IMR-90 (cell line): ENCODE data around the gene MT1H. TPM values are rescaled to one million over a fixed set of nuclear protein-coding genes. Genes with fewer than 3 reads are reported as not detected.

Experiments
- ATAC-seq: fragments of 200-7000 bp; cut with Tn5 transposase; 2 replicates; pipeline ENCODE4 v1.9.1; 2020; ENCODE audit warnings: low read depth, mild to moderate bottlenecking, moderate library complexity
- BruUV-seq: library from RNA; stranded (reverse); fragments of 400-500 nt; replicated peaks from 2 replicates; lab custom pipeline; 2021; lab: Mats Ljungman, UMichigan
- CTCF ChIA-PET: fragments of 300-600 bp; formaldehyde crosslinking; extraction: SDS; loops from one replicate; lab custom pipeline; 2021; ENCODE audit warnings: antibody characterized with exemption; lab: Yijun Ruan, JAX
- POLR2A ChIA-PET: fragments of 300-600 bp; sonication (Branson Sonifier 250); formaldehyde crosslinking; loops from one replicate; lab custom pipeline; 2022; ENCODE audit warnings: antibody characterized with exemption; ENCODE audit not compliant: unreplicated experiment; lab: Charles Lee
- DNase-seq: peaks from one replicate; pipeline ENCODE4 v3.0.0; 2013
- H2AFZ ChIP-seq: replicated peaks from 2 replicates; pipeline ENCODE3; 2013; ENCODE audit warnings: low read length, mild to moderate bottlenecking; ENCODE audit not compliant: poor library complexity
- H2AK5ac ChIP-seq: 2 replicates; pipeline ENCODE4 v1.6.1; 2013; ENCODE audit warnings: low read depth, low read length, inconsistent platforms
- H2AK9ac ChIP-seq: replicated peaks from 2 replicates; pipeline ENCODE3; 2013; ENCODE audit warnings: mild to moderate bottlenecking, low read depth, low read length, moderate library complexity; ENCODE audit not compliant: poor library complexity
- H2BK120ac ChIP-seq: 2 replicates; pipeline ENCODE4 v1.6.1; 2013; ENCODE audit warnings: low read depth, low read length, inconsistent platforms
- H2BK15ac ChIP-seq: 3 replicates; pipeline ENCODE4 v1.6.1; 2013; ENCODE audit warnings: low read depth, low read length, inconsistent platforms
- H2BK20ac ChIP-seq: 2 replicates; pipeline ENCODE4 v1.6.1; 2013; ENCODE audit warnings: low read depth, mild to moderate bottlenecking, inconsistent platforms, low read length, moderate library complexity
- H2BK5ac ChIP-seq: 2 replicates; pipeline ENCODE4 v1.6.1; 2013; ENCODE audit warnings: mild to moderate bottlenecking, low read depth, low read length, inconsistent platforms; ENCODE audit not compliant: poor library complexity, severe bottlenecking
- H3K14ac ChIP-seq: replicated peaks from 2 replicates; pipeline ENCODE4 v1.6.1; 2013; ENCODE audit warnings: low read depth, low read length, inconsistent platforms
- H3K18ac ChIP-seq: 2 replicates; pipeline ENCODE4 v1.6.1; 2013; ENCODE audit warnings: low read depth, low read length, control low read depth
- H3K23ac ChIP-seq: 2 replicates; pipeline ENCODE4 v1.6.1; 2013; ENCODE audit warnings: low read depth, low read length, inconsistent platforms
- H3K27ac ChIP-seq: 2 replicates; pipeline ENCODE4 v1.5.1; 2013; ENCODE audit warnings: mild to moderate bottlenecking, control low read depth, low read length; ENCODE audit not compliant: insufficient read depth
- H3K27me3 ChIP-seq: 2 replicates; pipeline ENCODE4 v1.6.1; 2013; ENCODE audit warnings: low read length; ENCODE audit not compliant: control insufficient read depth, insufficient read depth
- H3K36me3 ChIP-seq: 2 replicates; pipeline ENCODE4 v1.6.1; 2013; ENCODE audit warnings: low read length, mixed read lengths; ENCODE audit not compliant: control insufficient read depth, insufficient read depth
- H3K4ac ChIP-seq: 2 replicates; pipeline ENCODE4 v1.6.1; 2013; ENCODE audit warnings: low read depth, low read length, inconsistent platforms
- H3K4me1 ChIP-seq: 2 replicates; pipeline ENCODE4 v1.6.1; 2013; ENCODE audit warnings: low read length, mixed read lengths; ENCODE audit not compliant: control insufficient read depth, insufficient read depth
- H3K4me2 ChIP-seq: 2 replicates; pipeline ENCODE4 v1.6.1; 2013; ENCODE audit warnings: low read depth, mild to moderate bottlenecking, control low read depth, low read length, moderate library complexity
- H3K4me3 ChIP-seq: 2 replicates; pipeline ENCODE4 v1.5.1; 2013; ENCODE audit warnings: low read depth, mild to moderate bottlenecking, control low read depth, low read length, moderate library complexity; ENCODE audit not compliant: insufficient read depth
- H3K56ac ChIP-seq: 2 replicates; pipeline ENCODE4 v1.6.1; 2013; ENCODE audit warnings: low read length, inconsistent platforms; ENCODE audit not compliant: insufficient read depth; ENCODE audit errors: extremely low read depth
- H3K79me1 ChIP-seq, 2 experiments: 2 replicates each; pipeline ENCODE4 v1.6.1; 2013; ENCODE audit warnings: low read length in 2 of 2, inconsistent platforms in 1 of 2, low read depth in 1 of 2
- H3K9ac ChIP-seq: 2 replicates; pipeline ENCODE4 v1.6.1; 2013; ENCODE audit warnings: low read depth, low read length, control low read depth
- H3K9me1 ChIP-seq: 2 replicates; pipeline ENCODE4 v1.6.1; 2013; ENCODE audit warnings: low read length, inconsistent platforms; ENCODE audit not compliant: insufficient read depth
- H3K9me3 ChIP-seq: 2 replicates; pipeline ENCODE4 v1.6.1; 2013; ENCODE audit warnings: low read length; ENCODE audit not compliant: control insufficient read depth, insufficient read depth
- H4K20me1 ChIP-seq: 2 replicates; pipeline ENCODE4 v1.6.1; 2013; ENCODE audit warnings: low read length, inconsistent platforms; ENCODE audit not compliant: insufficient read depth
- H4K5ac ChIP-seq: 2 replicates; pipeline ENCODE4 v1.6.1; 2013; ENCODE audit warnings: mild to moderate bottlenecking, low read depth, low read length, control low read depth
- H4K8ac ChIP-seq, 2 experiments: 2 replicates each; pipeline ENCODE4 v1.6.1; 2013; ENCODE audit warnings: low read depth in 2 of 2, low read length in 2 of 2, control low read depth in 1 of 2, inconsistent platforms in 1 of 2
- H4K91ac ChIP-seq: 2 replicates; pipeline ENCODE4 v1.6.1; 2013; ENCODE audit warnings: low read depth, low read length, inconsistent platforms; ENCODE audit not compliant: insufficient read depth
- BHLHE40 ChIP-seq: fragments of 150-350 bp; IDR thresholded peaks from 2 replicates; pipeline ENCODE4 v1.6.1; 2016; ENCODE audit warnings: mild to moderate bottlenecking, low read depth, low read length
- CEBPB ChIP-seq: IDR thresholded peaks from 2 replicates; pipeline ENCODE4 v1.6.1; 2012; ENCODE audit warnings: low read depth, low read length, improper control_type of control experiment
- CHD1 ChIP-seq: IDR thresholded peaks from 2 replicates; pipeline ENCODE4 v1.6.1; 2012; ENCODE audit warnings: low read depth, low read length, improper control_type of control experiment
- CTCF ChIP-seq: conservative IDR thresholded peaks from 2 replicates; pipeline ENCODE4 v1.5.1; 2012; ENCODE audit warnings: mild to moderate bottlenecking, low read depth, low read length, improper control_type of control experiment
- ELK1 ChIP-seq: fragments of 150-350 bp; IDR thresholded peaks from 2 replicates; pipeline ENCODE4 v1.6.1; 2016; ENCODE audit warnings: low read depth, mild to moderate bottlenecking, low read length, moderate library complexity, borderline replicate concordance
- FOS ChIP-seq: fragments of 150-350 bp; IDR thresholded peaks from 2 replicates; pipeline ENCODE4 v1.6.1; 2016; ENCODE audit warnings: low read depth, low read length
- MAFK ChIP-seq: IDR thresholded peaks from 2 replicates; pipeline ENCODE4 v1.6.1; 2012; ENCODE audit warnings: low read depth, low read length, improper control_type of control experiment
- MAZ ChIP-seq: IDR thresholded peaks from 2 replicates; pipeline ENCODE4 v1.6.1; 2012; ENCODE audit warnings: low read depth, mild to moderate bottlenecking, low read length, improper control_type of control experiment, moderate library complexity, borderline replicate concordance
- MXI1 ChIP-seq: IDR thresholded peaks from 2 replicates; pipeline ENCODE4 v1.6.1; 2012; ENCODE audit warnings: low read depth, mild to moderate bottlenecking, low read length, moderate library complexity, borderline replicate concordance
- POLR2A ChIP-seq: IDR thresholded peaks from 2 replicates; pipeline ENCODE4 v1.6.1; 2012; ENCODE audit warnings: mild to moderate bottlenecking, low read depth, low read length
- RAD21 ChIP-seq: IDR thresholded peaks from 2 replicates; pipeline ENCODE4 v1.6.1; 2012; ENCODE audit warnings: low read length, improper control_type of control experiment
- RCOR1 ChIP-seq: IDR thresholded peaks from 2 replicates; pipeline ENCODE4 v1.6.1; 2012; ENCODE audit warnings: mild to moderate bottlenecking, low read length, improper control_type of control experiment; ENCODE audit not compliant: insufficient replicate concordance
- RFX5 ChIP-seq: IDR thresholded peaks from 2 replicates; pipeline ENCODE4 v1.8.0; 2012; ENCODE audit warnings: low read depth, mild to moderate bottlenecking, low read length, moderate library complexity
- SMC3 ChIP-seq: fragments of 150-350 bp; IDR thresholded peaks from 2 replicates; pipeline ENCODE4 v1.6.1; 2016; ENCODE audit warnings: low read depth, mild to moderate bottlenecking, antibody characterized with exemption, low read length, moderate library complexity
- USF2 ChIP-seq: fragments of 150-350 bp; IDR thresholded peaks from 2 replicates; pipeline ENCODE4 v1.6.1; 2017; ENCODE audit warnings: mild to moderate bottlenecking, antibody characterized with exemption, low read length, low read depth
- WGBS, 2 experiments: methylation state at CpG; one replicate each; pipeline versions ENCODE4 v1.1.5 to v1.1.7; 2013; ENCODE audit warnings: missing lambda C conversion rate in 2 of 2; ENCODE audit not compliant: insufficient read length in 1 of 2; ENCODE audit errors: extremely low coverage in 2 of 2; 5-methylcytosine and 5-hydroxymethylcytosine counted together
- dilution Hi-C: fragments of 300-500 bp; cut with HindIII; formaldehyde crosslinking; loops from one replicate; pipeline ENCODE4 v1.14.3; 2018; ENCODE audit warnings: low sequenced_read_pairs; ENCODE audit not compliant: unreplicated experiment
- in situ Hi-C: fragments of 300-500 bp; cut with MboI; formaldehyde crosslinking; loops from 3 replicates; pipeline ENCODE4 v1.14.3; 2019; ENCODE audit warnings: low sequenced_read_pairs, inconsistent platforms, mixed read lengths
- intact Hi-C: fragments of 100-400 bp; cut with micrococcal nuclease; formaldehyde crosslinking; loops from 2 replicates; pipeline ENCODE4 v1.10.0; 2022
- polyA plus RNA-seq, 3 experiments: library from polyadenylated mRNA; depleted of rRNA; stranded (reverse); fragments of >200 nt; gene quantifications; 2 replicates each; pipeline ENCODE4 v1.2.3, GENCODE V29; 2012; ENCODE audit warnings: low replicate concordance in 1 of 3
- total RNA-seq: library from RNA; depleted of rRNA; stranded (reverse); fragments of >200 nt; gene quantifications from 2 replicates; pipeline ENCODE4 v1.2.3, GENCODE V29; 2012

The MT1H gene
- total and polyA plus RNA-seq, 2 of the 4 experiments (the other 2 are of a cell fraction), result not detected

- no peak for ATAC-seq
- no peak for TF ChIP-seq CEBPB
- no peak for TF ChIP-seq SMC3
- TF ChIP-seq CTCF, result no peak
- TF ChIP-seq BHLHE40, result no peak
- TF ChIP-seq MXI1, result no peak
- TF ChIP-seq POLR2A, result no peak
- TF ChIP-seq RCOR1, result no peak
- TF ChIP-seq CHD1, result no peak
- TF ChIP-seq USF2, result no peak
- TF ChIP-seq RFX5, result no peak
- TF ChIP-seq ELK1, result no peak
- TF ChIP-seq MAZ, result no peak
- no peak for TF ChIP-seq MAFK
- TF ChIP-seq RAD21, result no peak
- TF ChIP-seq FOS, result no peak
Measured at GRCh38 chr16:56684926-56685590, 15.4 kb downstream of the MT1H start.

More at GRCh38 chr16:56684926-56685590, 15.4 kb downstream of the MT1H start:
- no peak overlapping the region for H2BK5ac ChIP-seq
- no peak overlapping the region for H3K14ac ChIP-seq
- 100% methylated on average over 1 of the region's 4 CpGs; no CpG with 5 or more reads in 1 of the 2 experiments for WGBS, 2 experiments
- no peak overlapping the region for H2BK15ac ChIP-seq
- no peak overlapping the region for H3K23ac ChIP-seq
- POLR2A ChIA-PET, result no interaction called here
- H4K5ac ChIP-seq, result no peak overlapping the region
- BruUV-seq, result no TSS peak
- CTCF ChIA-PET, result no interaction called here
- in situ Hi-C loops (no loop called here), dilution Hi-C loops (no loop called here), intact Hi-C loops (loop anchor here (5.0 kb wide), 2 partner anchors 58 to 78 kb away; partner anchors contain the start of genes MT1E and MT2A)
- peaks cover 7% of the 10 kb centered on the region; the same call in 1 of the 2 replicates for H3K4me1 ChIP-seq
- H3K27me3 ChIP-seq, result no peaks in the 10 kb centered on the region
- no peak overlapping the region for H3K9ac ChIP-seq
- H2AFZ ChIP-seq, result no peak overlapping the region
- no peak overlapping the region for H3K56ac ChIP-seq
- H4K20me1 ChIP-seq, result no peaks in the 10 kb centered on the region
- H3K36me3 ChIP-seq, result no peaks in the 10 kb centered on the region; the same call in 1 of the 2 replicates
- no peak overlapping the region for H4K91ac ChIP-seq
- peaks cover 3% of the 10 kb centered on the region; the same call in 1 of the 2 replicates for H3K9me3 ChIP-seq
- H3K4me3 ChIP-seq, result no peak overlapping the region
- no peak overlapping the region for H2BK120ac ChIP-seq
- H3K27ac ChIP-seq, result no peak overlapping the region
- H4K8ac ChIP-seq, result no peak overlapping the region
- no peak overlapping the region for H2AK5ac ChIP-seq
- no peak for DNase-seq
- H3K79me1 ChIP-seq, result peaks cover 3% of the 10 kb centered on the region in 2 experiments; a peak in 1 of 4 replicates
- no peak overlapping the region for H2AK9ac ChIP-seq
- no peak overlapping the region for H2BK20ac ChIP-seq
- H3K4ac ChIP-seq, result no peak overlapping the region
- no peaks in the 10 kb centered on the region; the same call in 1 of the 2 replicates for H3K9me1 ChIP-seq
- H3K4me2 ChIP-seq, result no peak overlapping the region
- H3K18ac ChIP-seq, result no peak overlapping the region
